HepG2 (cell line): ENCODE measurements around the gene VARS2. TPM values are rescaled to one million over a fixed set of nuclear protein-coding genes. Genes with fewer than 3 reads are reported as not detected.

ENCODE experiments used
- CENPX ChIP-seq: sonication (generic); formaldehyde crosslinking; IDR thresholded peaks from 2 replicates; pipeline ENCODE4 v1.9.0; 2021; ENCODE audit warnings: mild to moderate bottlenecking, missing genetic modification reagents, moderate library complexity
- E2F2 ChIP-seq: sonication (generic); formaldehyde crosslinking; IDR thresholded peaks from 2 replicates; pipeline ENCODE4 v1.4.0; 2020; ENCODE audit warnings: missing genetic modification reagents, borderline replicate concordance
- EED ChIP-seq: sonication (generic); formaldehyde crosslinking; IDR thresholded peaks from 2 replicates; pipeline ENCODE4 v1.5.0; 2020; ENCODE audit warnings: mild to moderate bottlenecking, missing genetic modification reagents
- FOXA1 ChIP-seq, 2 experiments: fragments of 450-650 bp in 1 of 2; sonication (generic) in 1 of 2; formaldehyde crosslinking in 1 of 2; IDR thresholded peaks; 2 replicates each; pipeline versions ENCODE4 v1.4.0 to v1.6.1; 2016 to 2020; ENCODE audit warnings: missing genetic modification reagents in 1 of 2
- HMGXB4 ChIP-seq, 2 experiments: sonication (generic) in 1 of 2; formaldehyde crosslinking in 1 of 2; IDR thresholded peaks; 2 replicates each; pipeline versions ENCODE4 v1.4.0 to v1.6.1; 2018 to 2020; ENCODE audit warnings: missing genetic modification reagents in 2 of 2, borderline replicate concordance in 1 of 2, low read depth in 1 of 2, mild to moderate bottlenecking in 1 of 2, missing biosample characterization in 1 of 2
- NFE2 ChIP-seq: sonication (generic); formaldehyde crosslinking; IDR thresholded peaks from 2 replicates; pipeline ENCODE4 v1.4.0; 2020; ENCODE audit warnings: missing genetic modification reagents
- TEAD3 ChIP-seq: optimal IDR thresholded peaks from 2 replicates; pipeline ENCODE3; 2016; ENCODE audit warnings: borderline replicate concordance
- TGIF2 ChIP-seq: IDR thresholded peaks from 2 replicates; pipeline ENCODE4 v1.6.1; 2016; ENCODE audit warnings: control low read depth, missing compliant biosample characterization
- THAP8 ChIP-seq: sonication (generic); formaldehyde crosslinking; IDR thresholded peaks from 2 replicates; pipeline ENCODE4 v1.5.1; 2020; ENCODE audit warnings: missing genetic modification reagents, mild to moderate bottlenecking, borderline replicate concordance
- ZNF101 ChIP-seq: sonication (generic); formaldehyde crosslinking; IDR thresholded peaks from 2 replicates; pipeline ENCODE4 v1.4.0; 2020; ENCODE audit warnings: mild to moderate bottlenecking, low read depth, missing genetic modification reagents, borderline replicate concordance
- ZNF674 ChIP-seq: sonication (generic); formaldehyde crosslinking; IDR thresholded peaks from 2 replicates; pipeline ENCODE4 v1.5.0; 2020; ENCODE audit warnings: low read depth, mild to moderate bottlenecking, missing genetic modification reagents
- ZNF780A ChIP-seq: sonication (generic); formaldehyde crosslinking; IDR thresholded peaks from 2 replicates; pipeline ENCODE4 v1.8.0; 2022; ENCODE audit warnings: mild to moderate bottlenecking, missing genetic modification reagents, moderate library complexity
- ZSCAN25 ChIP-seq: sonication (generic); formaldehyde crosslinking; IDR thresholded peaks from 2 replicates; pipeline ENCODE4 v1.8.0; 2022; ENCODE audit warnings: mild to moderate bottlenecking, missing genetic modification reagents
- polyA plus RNA-seq, 8 experiments: library from polyadenylated mRNA; depleted of rRNA in 3 of 8; stranded (reverse) in 7 of 8; unstranded in 1 of 8; fragments of >200 nt; fragmentation: Illumina TruSeq in 4 of 8; extraction: Trizol in 4 of 8; gene quantifications; 2 replicates each; pipeline versions ENCODE4 v1.2.1 to v1.2.3, GENCODE V29; 2011 to 2016; ENCODE audit warnings: low read depth in 4 of 8, missing spikeins in 1 of 8, mixed read lengths in 1 of 8; ENCODE audit not compliant: insufficient read depth in 1 of 8
- total RNA-seq, 5 experiments: library from RNA; depleted of rRNA; stranded (reverse); fragments of >200 nt; fragmentation: Illumina TruSeq; extraction: Trizol; gene quantifications; 2 replicates each; pipeline ENCODE4 v1.2.3, GENCODE V29; 2016; ENCODE audit warnings: low read depth in 1 of 5
- TF ChIP-seq, protein P1 (sequence below): sonication (generic); formaldehyde crosslinking; IDR thresholded peaks from 2 replicates; pipeline ENCODE4 v1.5.1; 2020; ENCODE audit warnings: missing genetic modification reagents, mild to moderate bottlenecking, borderline replicate concordance
- TF ChIP-seq, protein P2 (sequence below): sonication (generic); formaldehyde crosslinking; IDR thresholded peaks from 2 replicates; pipeline ENCODE4 v1.5.1; 2020; ENCODE audit warnings: mild to moderate bottlenecking, moderate library complexity, missing genetic modification reagents
- TF ChIP-seq, protein P3 (sequence below): sonication (generic); formaldehyde crosslinking; IDR thresholded peaks from 2 replicates; pipeline ENCODE4 v1.8.1; 2023; ENCODE audit warnings: mild to moderate bottlenecking, inconsistent platforms, moderate library complexity, missing genetic modification reagents, borderline replicate concordance
- TF ChIP-seq, protein P4 (sequence below): sonication (generic); formaldehyde crosslinking; IDR thresholded peaks from 2 replicates; pipeline ENCODE4 v1.8.1; 2023; ENCODE audit warnings: missing genetic modification reagents, inconsistent platforms, borderline replicate concordance

The VARS2 gene
- total and polyA plus RNA-seq, 2 of the 13 experiments (the other 11 are each of a cell fraction or from before 2014, with no cell fraction given): 61.8 to 71.8 TPM

- TF ChIP-seq, protein P1, sequence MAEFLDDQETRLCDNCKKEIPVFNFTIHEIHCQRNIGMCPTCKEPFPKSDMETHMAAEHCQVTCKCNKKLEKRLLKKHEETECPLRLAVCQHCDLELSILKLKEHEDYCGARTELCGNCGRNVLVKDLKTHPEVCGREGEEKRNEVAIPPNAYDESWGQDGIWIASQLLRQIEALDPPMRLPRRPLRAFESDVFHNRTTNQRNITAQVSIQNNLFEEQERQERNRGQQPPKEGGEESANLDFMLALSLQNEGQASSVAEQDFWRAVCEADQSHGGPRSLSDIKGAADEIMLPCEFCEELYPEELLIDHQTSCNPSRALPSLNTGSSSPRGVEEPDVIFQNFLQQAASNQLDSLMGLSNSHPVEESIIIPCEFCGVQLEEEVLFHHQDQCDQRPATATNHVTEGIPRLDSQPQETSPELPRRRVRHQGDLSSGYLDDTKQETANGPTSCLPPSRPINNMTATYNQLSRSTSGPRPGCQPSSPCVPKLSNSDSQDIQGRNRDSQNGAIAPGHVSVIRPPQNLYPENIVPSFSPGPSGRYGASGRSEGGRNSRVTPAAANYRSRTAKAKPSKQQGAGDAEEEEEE (CRISPR knock-in tag): no peak
- TF ChIP-seq, protein P2, sequence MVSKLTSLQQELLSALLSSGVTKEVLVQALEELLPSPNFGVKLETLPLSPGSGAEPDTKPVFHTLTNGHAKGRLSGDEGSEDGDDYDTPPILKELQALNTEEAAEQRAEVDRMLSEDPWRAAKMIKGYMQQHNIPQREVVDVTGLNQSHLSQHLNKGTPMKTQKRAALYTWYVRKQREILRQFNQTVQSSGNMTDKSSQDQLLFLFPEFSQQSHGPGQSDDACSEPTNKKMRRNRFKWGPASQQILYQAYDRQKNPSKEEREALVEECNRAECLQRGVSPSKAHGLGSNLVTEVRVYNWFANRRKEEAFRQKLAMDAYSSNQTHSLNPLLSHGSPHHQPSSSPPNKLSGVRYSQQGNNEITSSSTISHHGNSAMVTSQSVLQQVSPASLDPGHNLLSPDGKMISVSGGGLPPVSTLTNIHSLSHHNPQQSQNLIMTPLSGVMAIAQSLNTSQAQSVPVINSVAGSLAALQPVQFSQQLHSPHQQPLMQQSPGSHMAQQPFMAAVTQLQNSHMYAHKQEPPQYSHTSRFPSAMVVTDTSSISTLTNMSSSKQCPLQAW: no peak
- TF ChIP-seq E2F2 (CRISPR knock-in tag): no peak
- TF ChIP-seq TEAD3 (CRISPR knock-in tag): no peak
- TF ChIP-seq ZSCAN25 (CRISPR knock-in tag): no peak
- TF ChIP-seq, protein P3, sequence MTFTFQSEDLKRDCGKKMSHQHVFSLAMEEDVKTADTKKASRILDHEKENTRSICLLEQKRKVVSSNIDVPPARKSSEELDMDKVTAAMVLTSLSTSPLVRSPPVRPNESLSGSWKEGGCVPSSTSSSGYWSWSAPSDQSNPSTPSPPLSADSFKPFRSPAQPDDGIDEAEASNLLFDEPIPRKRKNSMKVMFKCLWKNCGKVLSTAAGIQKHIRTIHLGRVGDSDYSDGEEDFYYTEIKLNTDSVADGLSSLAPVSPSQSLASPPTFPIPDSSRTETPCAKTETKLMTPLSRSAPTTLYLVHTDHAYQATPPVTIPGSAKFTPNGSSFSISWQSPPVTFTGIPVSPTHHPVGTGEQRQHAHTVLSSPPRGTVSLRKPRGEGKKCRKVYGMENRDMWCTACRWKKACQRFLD (CRISPR knock-in tag): no peak
- TF ChIP-seq NFE2 (CRISPR knock-in tag): no peak
- no peak for TF ChIP-seq ZNF780A (CRISPR knock-in tag)
- TF ChIP-seq EED (CRISPR knock-in tag): peak; percentile 72; the same call in 1 of the 2 replicates
- TF ChIP-seq ZNF674 (CRISPR knock-in tag): no peak
- TF ChIP-seq FOXA1 (IDR thresholded peaks at IDR 0.05): no peak
- no peak for TF ChIP-seq FOXA1 (CRISPR knock-in tag; IDR thresholded peaks at IDR 0.05)
- TF ChIP-seq HMGXB4 (CRISPR knock-in tag; IDR thresholded peaks at IDR 0.05; ENCODE audit: borderline replicate concordance in 1 of 2, low read depth in 1 of 2): peak; percentile 56 to 61; a peak in 3 of 4 replicates
- TF ChIP-seq THAP8: no peak
- no peak for TF ChIP-seq TGIF2 (CRISPR knock-in tag)
- TF ChIP-seq ZNF101 (CRISPR knock-in tag): no peak
- TF ChIP-seq CENPX (CRISPR knock-in tag): no peak
- TF ChIP-seq, protein P4, sequence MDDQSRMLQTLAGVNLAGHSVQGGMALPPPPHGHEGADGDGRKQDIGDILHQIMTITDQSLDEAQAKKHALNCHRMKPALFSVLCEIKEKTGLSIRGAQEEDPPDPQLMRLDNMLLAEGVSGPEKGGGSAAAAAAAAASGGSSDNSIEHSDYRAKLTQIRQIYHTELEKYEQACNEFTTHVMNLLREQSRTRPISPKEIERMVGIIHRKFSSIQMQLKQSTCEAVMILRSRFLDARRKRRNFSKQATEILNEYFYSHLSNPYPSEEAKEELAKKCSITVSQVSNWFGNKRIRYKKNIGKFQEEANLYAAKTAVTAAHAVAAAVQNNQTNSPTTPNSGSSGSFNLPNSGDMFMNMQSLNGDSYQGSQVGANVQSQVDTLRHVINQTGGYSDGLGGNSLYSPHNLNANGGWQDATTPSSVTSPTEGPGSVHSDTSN (CRISPR knock-in tag): no peak
These were observed 30.1 kb upstream of the VARS2 start, which contains the start of gene DDR1 (continued) for GRCh38 chr6:30883685-30884520.
